Ovary (tissue), 9 donors: ENCODE results near the gene CDAN1. TPM values are rescaled to one million over a fixed set of nuclear protein-coding genes. Genes with fewer than 3 reads are reported as not detected.

Source experiments
- DNase-seq, 5 donors: peaks; one replicate each; pipeline ENCODE4 v3.0.0-alpha.2; 2019 to 2020
- H3K27ac ChIP-seq, 2 donors: fragments of 200-600 bp; one replicate each; pipeline versions ENCODE4 v1.5.1 to v1.8.0; 2019 to 2022
- H3K27me3 ChIP-seq: fragments of 200-600 bp; one replicate; pipeline ENCODE4 v1.8.0; 2022
- H3K36me3 ChIP-seq: fragments of 200-600 bp; sonication (generic); one replicate; pipeline ENCODE4 v1.5.1; 2019
- H3K4me1 ChIP-seq: one replicate; pipeline ENCODE4 v1.8.1; 2013; ENCODE audit warnings: mild to moderate bottlenecking, moderate library complexity; ENCODE audit not compliant: insufficient read depth
- H3K4me3 ChIP-seq: fragments of 200-600 bp; sonication (generic); one replicate; pipeline ENCODE4 v1.5.1; 2017
- H3K9me3 ChIP-seq, 2 donors: fragments of 200-600 bp in 1 of 2; sonication (generic) in 1 of 2; one replicate each; pipeline versions ENCODE4 v1.5.1 to v1.8.1; 2013 to 2019; ENCODE audit warnings: mild to moderate bottlenecking in 1 of 2, moderate library complexity in 1 of 2
- CTCF ChIP-seq, 3 donors: fragments of 450-650 bp in 2 of 3; fragments of 200-600 bp in 1 of 3; IDR thresholded peaks; one replicate each; pipeline versions ENCODE4 v1.5.1 to v1.8.0; 2016 to 2022; ENCODE audit warnings: antibody characterized with exemption in 3 of 3, mild to moderate bottlenecking in 1 of 3
- EP300 ChIP-seq: sonication (generic); formaldehyde crosslinking; IDR thresholded peaks from one replicate; pipeline ENCODE4 v1.6.1; 2017; ENCODE audit warnings: antibody characterized with exemption
- POLR2A ChIP-seq: fragments of 450-650 bp; IDR thresholded peaks from one replicate; pipeline ENCODE4 v1.6.1; 2017; ENCODE audit warnings: antibody characterized with exemption, mild to moderate bottlenecking, moderate library complexity
- WGBS, 3 donors: extraction: QIAGEN DNeasy Blood & Tissue Kit in 1 of 3; methylation state at CpG; one replicate each; pipeline versions ENCODE4 v1.1.5 to v1.1.7; 2013 to 2017; 5-methylcytosine and 5-hydroxymethylcytosine counted together
- intact Hi-C, 4 donors: fragments of 100-400 bp; cut with DNase I; formaldehyde crosslinking; loops; one replicate each; pipeline versions ENCODE4 v1.11.0 to v1.15.1; 2022 to 2023
- polyA plus RNA-seq, 2 donors: library from polyadenylated mRNA; stranded (reverse); fragments of 200-250 nt in 1 of 2; fragments of 350-450 nt in 1 of 2; fragmentation: Illumina TruSeq in 1 of 2; extraction: RNeasy Lipid Tissue Mini Kit (QIAGEN cat#74804) in 1 of 2; gene quantifications; one replicate each; pipeline ENCODE4 v1.2.3, GENCODE V29; 2013 to 2014
- total RNA-seq, 7 donors: library from RNA; depleted of rRNA in 2 of 7; stranded (reverse); fragments of >200 nt in 2 of 7; fragmentation: NEBNext Ultra II Directional in 3 of 7; extraction: Animal tissue kit (Norgen Biotek cat#: 25700) in 3 of 7; gene quantifications; one replicate each; pipeline versions ENCODE4 v1.1.0 to v1.2.4, GENCODE V29; 2016 to 2023
- donor health status: DM: no; HTN: no; CAD: no; lungs with moderate emphysema.
- donor health status: DM: no; HTN: no; CAD: no.
- donor health status: Bipolar disorder and iron deficiency.
- donor health status: DM: yes; HTN: yes; CAD: no.
- donor health status: DM: no; HTN: no; CAD: no.
- donor health status: DM: yes; HTN: yes; CAD: no.

Gene CDAN1
- total and polyA plus RNA-seq, 9 donors, result 7.5 to 50.6 (median 25.9) TPM

DNA sequence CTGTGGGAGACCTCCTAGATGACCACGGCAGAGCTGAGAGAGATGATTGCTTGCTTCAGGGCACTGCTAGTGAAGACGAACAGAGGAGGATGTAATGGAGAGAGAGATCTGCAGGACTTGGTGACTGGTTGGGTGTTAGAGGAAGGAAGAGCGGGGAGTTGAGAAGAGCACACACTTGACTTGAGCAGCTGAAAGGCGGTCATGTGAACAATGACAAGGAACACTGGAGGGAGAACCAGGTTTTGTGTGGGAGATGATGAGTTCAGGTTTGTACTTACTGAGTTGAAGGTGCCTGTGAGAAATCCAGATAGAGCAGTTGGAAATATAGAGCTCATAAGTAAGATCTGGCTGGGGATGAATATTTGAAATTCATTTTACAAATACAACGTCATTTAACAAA lies 40.3 kb downstream of the CDAN1 start:
- DNase-seq, result no peak

GRCh38 chr15:42695527-42696071 lies 41.3 kb downstream of the CDAN1 start:
- Histone ChIP-seq H3K27me3 (no peaks in the 10 kb centered on the region), H3K9me3 (no peaks in the 10 kb centered on the region), H3K27ac (no peak overlapping the region), H3K36me3 (no peaks in the 10 kb centered on the region), H3K4me1 (no peaks in the 10 kb centered on the region), H3K4me3 (no peak overlapping the region)
- no peak for TF ChIP-seq EP300
- no peak for TF ChIP-seq CTCF (IDR thresholded peaks at IDR 0.05)
- TF ChIP-seq POLR2A, result no peak
- DNase-seq, result no peak
- intact Hi-C loops, result no loop called here
- 78 to 87% (median 86%) methylated on average over 6 of the region's 6 CpGs for WGBS, 3 donors

More for the DNA sequence above, 40.3 kb downstream of the CDAN1 start:
- intact Hi-C loops, result no loop called here
- H3K27ac ChIP-seq, result no peak overlapping the region
- WGBS, 3 donors, result 77 to 87% (median 81%) methylated on average over 5 of the region's 5 CpGs
- no peaks in the 10 kb centered on the region for H3K36me3 ChIP-seq
- TF ChIP-seq EP300 (no peak), CTCF (IDR thresholded peaks at IDR 0.05) (no peak), POLR2A (no peak)
- no peak overlapping the region for H3K4me3 ChIP-seq
- H3K27me3 ChIP-seq, result no peaks in the 10 kb centered on the region
- H3K9me3 ChIP-seq, result no peaks in the 10 kb centered on the region
- H3K4me1 ChIP-seq, result no peaks in the 10 kb centered on the region

DNA sequence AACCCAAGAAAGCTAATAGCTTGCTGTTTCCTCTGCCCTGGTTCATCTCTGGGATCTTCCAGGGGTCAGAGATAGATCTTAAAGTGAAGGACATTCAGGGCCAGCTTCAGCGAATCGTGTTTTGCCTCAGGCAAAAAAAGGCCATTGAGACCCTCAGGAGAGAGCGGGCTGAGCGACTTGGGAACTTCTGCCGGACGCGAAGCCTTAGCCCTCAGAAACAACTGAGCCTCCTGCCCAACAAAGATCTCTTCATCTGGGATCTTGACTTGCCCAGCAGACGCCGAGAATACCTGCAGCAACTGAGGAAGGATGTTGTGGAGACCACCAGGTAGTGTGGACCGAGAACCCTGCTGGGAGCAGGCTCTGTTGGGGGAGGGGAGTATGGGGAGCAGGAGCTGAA lies 42.5 kb downstream of the CDAN1 start:
- TF ChIP-seq POLR2A, result no peak
- intact Hi-C loops, result no loop called here
- Histone ChIP-seq H3K4me3 (no peak overlapping the region), H3K9me3 (no peaks in the 10 kb centered on the region), H3K27ac (no peak overlapping the region), H3K27me3 (no peaks in the 10 kb centered on the region), H3K4me1 (no peaks in the 10 kb centered on the region), H3K36me3 (no peaks in the 10 kb centered on the region)
- no peak for DNase-seq
- 92 to 97% (median 97%) methylated on average over 10 of the region's 10 CpGs for WGBS, 3 donors

DNA sequence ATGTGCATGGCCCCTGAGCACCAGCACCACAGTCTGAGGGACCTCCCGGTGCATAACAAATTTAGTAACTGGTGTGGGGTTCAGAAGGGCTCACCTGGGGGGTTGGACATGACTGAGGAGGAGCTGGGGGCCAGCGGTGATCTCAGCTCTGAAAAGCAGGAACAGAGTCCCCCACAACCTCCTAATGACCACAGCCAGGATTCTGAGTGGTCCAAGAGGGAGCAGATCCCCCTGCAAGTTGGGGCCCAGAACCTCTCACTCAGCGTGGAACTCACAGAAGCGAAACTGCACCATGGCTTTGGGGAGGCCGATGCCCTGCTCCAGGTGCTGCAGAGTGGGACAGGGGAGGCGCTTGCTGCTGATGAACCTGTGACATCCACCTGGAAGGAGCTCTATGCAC lies 43.0 kb downstream of the CDAN1 start:
- no peak for TF ChIP-seq CTCF (IDR thresholded peaks at IDR 0.05)
- no peak for TF ChIP-seq EP300
- no peak for TF ChIP-seq POLR2A
- no peaks in the 10 kb centered on the region for H3K4me1 ChIP-seq
- no peak overlapping the region for H3K27ac ChIP-seq
- H3K9me3 ChIP-seq, result no peaks in the 10 kb centered on the region
- no peak overlapping the region for H3K4me3 ChIP-seq
- H3K27me3 ChIP-seq, result no peaks in the 10 kb centered on the region
- H3K36me3 ChIP-seq, result no peaks in the 10 kb centered on the region
- intact Hi-C loops, result no loop called here
- no peak for DNase-seq
- WGBS, 3 donors, result 91 to 98% (median 96%) methylated on average over 6 of the region's 6 CpGs

DNA sequence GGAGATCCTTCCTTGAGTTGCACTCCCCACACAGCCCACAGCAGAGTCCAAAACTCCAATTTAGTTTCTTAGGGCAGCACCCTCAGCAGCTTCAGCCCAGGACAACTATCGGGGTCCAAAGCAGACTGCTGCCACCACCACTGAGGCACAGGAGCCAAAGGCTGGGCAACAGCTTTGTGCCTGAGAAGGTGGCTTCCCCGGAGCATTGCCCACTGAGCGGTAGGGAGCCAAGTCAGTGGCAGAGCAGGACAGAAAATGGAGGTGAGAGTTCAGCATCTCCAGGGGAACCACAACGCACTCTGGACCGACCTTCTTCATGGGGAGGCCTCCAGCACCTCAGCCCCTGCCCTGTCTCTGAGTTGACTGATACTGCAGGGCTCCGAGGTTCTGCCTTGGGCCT lies 43.4 kb downstream of the CDAN1 start:
- Histone ChIP-seq H3K27ac (no peak overlapping the region), H3K4me1 (no peaks in the 10 kb centered on the region), H3K9me3 (no peaks in the 10 kb centered on the region), H3K36me3 (no peaks in the 10 kb centered on the region), H3K4me3 (no peak overlapping the region), H3K27me3 (no peaks in the 10 kb centered on the region)
- no peak for DNase-seq
- intact Hi-C loops, result no loop called here
- TF ChIP-seq CTCF (IDR thresholded peaks at IDR 0.05) (no peak), EP300 (no peak), POLR2A (no peak)
- 94 to 100% (median 96%) methylated on average over 6 of the region's 6 CpGs for WGBS, 3 donors
